SU-DHL-6 (cell line): ENCODE measurements around the gene CLEC16A.
"Not testable (repeated sequence)": the region's sequence is repeated elsewhere in the genome, so short reads cannot be mapped to it uniquely, and the experiment has no call there.

ENCODE experiments used
- H2AFZ ChIP-seq: fragments of 200-600 bp; sonication (generic); 2 replicates; pipeline ENCODE4 v1.6.1; 2014; ENCODE audit warnings: low read depth, mild to moderate bottlenecking, moderate library complexity, mixed read lengths, antibody characterized with exemption, low read length; ENCODE audit not compliant: severe bottlenecking
- H3F3A ChIP-seq: fragments of 200-600 bp; shearing (Covaris generic); 2 replicates; pipeline ENCODE4 v1.6.0; 2016; ENCODE audit warnings: antibody characterized with exemption, mild to moderate bottlenecking; ENCODE audit not compliant: insufficient read depth
- H3K27ac ChIP-seq: fragments of 200-600 bp; sonication (generic); 2 replicates; pipeline ENCODE4 v1.5.1; 2016; ENCODE audit warnings: low read depth, mild to moderate bottlenecking, low read length, moderate library complexity, mixed read lengths
- H3K27me3 ChIP-seq: fragments of 200-600 bp; sonication (generic), shearing (Covaris generic); 2 replicates; pipeline ENCODE4 v1.6.0; 2014; ENCODE audit warnings: mild to moderate bottlenecking, low read length
- H3K36me3 ChIP-seq: fragments of 200-600 bp; sonication (generic); 2 replicates; pipeline ENCODE4 v1.6.1; 2014; ENCODE audit warnings: mild to moderate bottlenecking, low read length, mixed read lengths
- H3K4me2 ChIP-seq: fragments of 300-600, 200-600 bp; shearing (Covaris generic), sonication (generic); 2 replicates; pipeline ENCODE4 v1.6.0; 2014; ENCODE audit warnings: low read length, low read depth, mild to moderate bottlenecking; ENCODE audit not compliant: poor library complexity, severe bottlenecking
- H3K4me3 ChIP-seq: fragments of 200-600 bp; sonication (generic); 2 replicates; pipeline ENCODE4 v1.5.1; 2014; ENCODE audit warnings: antibody characterized with exemption, low read length, mild to moderate bottlenecking, mixed read lengths; ENCODE audit not compliant: insufficient read depth, poor library complexity, severe bottlenecking
- H3K79me2 ChIP-seq: fragments of 200-600 bp; sonication (generic); 2 replicates; pipeline ENCODE4 v1.6.1; 2014; ENCODE audit warnings: mild to moderate bottlenecking, low read length, moderate library complexity; ENCODE audit not compliant: insufficient read depth
- H3K9ac ChIP-seq: fragments of 200-600 bp; sonication (generic); 2 replicates; pipeline ENCODE4 v1.7.0; 2014; ENCODE audit warnings: mild to moderate bottlenecking, low read length
- H3K9me2 ChIP-seq: fragments of 200-600 bp; sonication (generic); replicated peaks from 2 replicates; pipeline ENCODE4 v1.6.1; 2014; ENCODE audit warnings: low read length; ENCODE audit not compliant: insufficient read depth
- H3K9me3 ChIP-seq: fragments of 200-600 bp; sonication (generic); 2 replicates; pipeline ENCODE4 v1.6.1; 2014; ENCODE audit warnings: low read length, mixed read lengths; ENCODE audit not compliant: insufficient read depth
- H4K20me1 ChIP-seq: fragments of 200-600 bp; sonication (generic); 2 replicates; pipeline ENCODE4 v1.6.1; 2014; ENCODE audit warnings: low read depth, mild to moderate bottlenecking, antibody characterized with exemption, low read length, moderate library complexity, mixed read lengths
- CTCF ChIP-seq: fragments of 200-600 bp; sonication (generic); IDR thresholded peaks from one replicate; pipeline ENCODE4 v1.5.1; 2017; ENCODE audit warnings: antibody characterized with exemption, mild to moderate bottlenecking, low read length, moderate library complexity; ENCODE audit not compliant: insufficient read depth, poor library complexity, severe bottlenecking
- EZH2phosphoT487 ChIP-seq: fragments of 200-600 bp; sonication (generic), shearing (Covaris generic); conservative IDR thresholded peaks from 2 replicates; pipeline ENCODE4 v1.6.1; 2018; ENCODE audit warnings: mild to moderate bottlenecking, antibody characterized with exemption, low read length, moderate library complexity, mixed read lengths

CLEC16A gene

GRCh38 chr16:11217651-11218603, 273.6 kb downstream of the CLEC16A start:
- Histone ChIP-seq H2AFZ (no peak overlapping the region), H3K9me2 (no peaks in the 10 kb centered on the region), H3K4me3 (no peak overlapping the region), H4K20me1 (no peaks in the 10 kb centered on the region), H3K79me2 (no peaks in the 10 kb centered on the region), H3K9me3 (peaks cover 9% of the 10 kb centered on the region; the same call in 1 of the 2 replicates), H3F3A (no peaks in the 10 kb centered on the region), H3K4me2 (no peak overlapping the region), H3K9ac (no peak overlapping the region), H3K36me3 (no peaks in the 10 kb centered on the region; the same call in 1 of the 2 replicates), H3K27me3 (no peaks in the 10 kb centered on the region), H3K27ac (no peak overlapping the region)
- TF ChIP-seq CTCF (no peak), EZH2phosphoT487 (no peak)

DNA sequence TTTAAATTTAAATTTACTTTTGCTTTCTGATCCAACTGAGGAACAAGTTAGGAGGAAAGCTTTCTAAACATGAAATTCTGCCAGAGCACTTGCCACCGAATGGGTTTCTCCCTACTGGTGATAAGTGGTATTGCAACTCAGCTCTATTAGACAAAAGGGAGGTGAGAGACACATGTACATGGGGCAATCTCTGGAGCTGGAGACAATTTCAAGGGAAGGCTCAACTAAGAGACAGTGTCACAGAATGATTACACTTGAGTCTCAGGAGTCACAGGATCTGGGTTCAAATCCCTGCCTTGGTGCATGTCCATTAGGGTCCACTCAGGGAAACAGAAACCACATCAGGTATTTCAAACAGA, 274.2 kb downstream of the CLEC16A start:
- H3K9ac ChIP-seq: no peak overlapping the region
- H3K9me2 ChIP-seq: no peaks in the 10 kb centered on the region
- H3F3A ChIP-seq: no peaks in the 10 kb centered on the region
- H2AFZ ChIP-seq: no peak overlapping the region
- no peaks in the 10 kb centered on the region for H4K20me1 ChIP-seq
- H3K27me3 ChIP-seq: no peaks in the 10 kb centered on the region
- H3K9me3 ChIP-seq: peaks cover 9% of the 10 kb centered on the region; the same call in 1 of the 2 replicates
- H3K36me3 ChIP-seq: no peaks in the 10 kb centered on the region; the same call in 1 of the 2 replicates
- TF ChIP-seq EZH2phosphoT487: no peak
- TF ChIP-seq CTCF: peak; percentile 45
- H3K4me2 ChIP-seq: no peak overlapping the region
- H3K4me3 ChIP-seq: no peak overlapping the region
- H3K27ac ChIP-seq: no peak overlapping the region
- no peaks in the 10 kb centered on the region for H3K79me2 ChIP-seq

- no peak overlapping the region for H3K4me2 ChIP-seq
- no peaks in the 10 kb centered on the region; the same call in 1 of the 2 replicates for H3K36me3 ChIP-seq
- peaks cover 9% of the 10 kb centered on the region; the same call in 1 of the 2 replicates for H3K9me3 ChIP-seq
- no peak overlapping the region for H3K9ac ChIP-seq
- no peaks in the 10 kb centered on the region for H4K20me1 ChIP-seq
- H3K79me2 ChIP-seq: no peaks in the 10 kb centered on the region
- H3K27me3 ChIP-seq: no peaks in the 10 kb centered on the region
- H3K9me2 ChIP-seq: no peaks in the 10 kb centered on the region
- no peak overlapping the region for H3K4me3 ChIP-seq
- no peak for TF ChIP-seq EZH2phosphoT487
- no peak for TF ChIP-seq CTCF
- H2AFZ ChIP-seq: no peak overlapping the region
- no peak overlapping the region for H3K27ac ChIP-seq
- no peaks in the 10 kb centered on the region for H3F3A ChIP-seq
Measured at GRCh38 chr16:11219178-11219577, 274.8 kb downstream of the CLEC16A start.

GRCh38 chr16:11220507-11220906, 276.1 kb downstream of the CLEC16A start:
- H3K27me3 ChIP-seq, H3K9me3 ChIP-seq, H3K4me2 ChIP-seq, H3K27ac ChIP-seq, H3K9ac ChIP-seq, H3K36me3 ChIP-seq, H3F3A ChIP-seq, H4K20me1 ChIP-seq, H2AFZ ChIP-seq, H3K79me2 ChIP-seq, H3K4me3 ChIP-seq, H3K9me2 ChIP-seq: not testable (repeated sequence)
